HG03045 (cell line): ENCODE results near the gene PHACTR3.

Source experiments
- ATAC-seq: cut with Tn5 transposase; IDR thresholded peaks from one replicate; pipeline ENCODE4 v1.9.1; 2021; ENCODE audit warnings: mild to moderate bottlenecking, moderate library complexity; ENCODE audit not compliant: unreplicated experiment

PHACTR3 gene

GRCh38 chr20:59823030-59823423, 218.7 kb downstream of the PHACTR3 start:
- ATAC-seq, result no peak

- ATAC-seq, result no peak
Observed at GRCh38 chr20:59823491-59824259, 219.3 kb downstream of the PHACTR3 start.

GRCh38 chr20:59824711-59825562, 220.6 kb downstream of the PHACTR3 start:
- no peak for ATAC-seq

- ATAC-seq, result no peak
Observed at GRCh38 chr20:59825563-59825920, 221.2 kb downstream of the PHACTR3 start.

GRCh38 chr20:59825944-59826759, 221.8 kb downstream of the PHACTR3 start:
- no peak for ATAC-seq

GRCh38 chr20:59827138-59828056, 223.1 kb downstream of the PHACTR3 start:
- no peak for ATAC-seq

GRCh38 chr20:59828125-59829053, 224.0 kb downstream of the PHACTR3 start:
- ATAC-seq, result no peak

- no peak for ATAC-seq
Observed at GRCh38 chr20:59829054-59829785, 224.9 kb downstream of the PHACTR3 start.

GRCh38 chr20:59829786-59830664, 225.7 kb downstream of the PHACTR3 start:
- no peak for ATAC-seq

GRCh38 chr20:59830665-59831023, 226.3 kb downstream of the PHACTR3 start:
- ATAC-seq, result no peak

- no peak for ATAC-seq
Observed at GRCh38 chr20:59831024-59831915, 226.9 kb downstream of the PHACTR3 start.

- no peak for ATAC-seq
Observed at GRCh38 chr20:59831916-59832270, 227.6 kb downstream of the PHACTR3 start.

GRCh38 chr20:59832406-59833363, 228.3 kb downstream of the PHACTR3 start:
- no peak for ATAC-seq

- no peak for ATAC-seq
Observed at GRCh38 chr20:59835057-59835447, 230.7 kb downstream of the PHACTR3 start.
